ENCODE measurements around the gene REPS1. TPM values are rescaled to one million over a fixed set of nuclear protein-coding genes. Genes with fewer than 3 reads are reported as not detected.

The REPS1 gene
- total and polyA plus RNA-seq, 2 donors (not counting 1 experiment from before 2014, with no cell fraction given), result 38.1 to 57.1 TPM

DNA sequence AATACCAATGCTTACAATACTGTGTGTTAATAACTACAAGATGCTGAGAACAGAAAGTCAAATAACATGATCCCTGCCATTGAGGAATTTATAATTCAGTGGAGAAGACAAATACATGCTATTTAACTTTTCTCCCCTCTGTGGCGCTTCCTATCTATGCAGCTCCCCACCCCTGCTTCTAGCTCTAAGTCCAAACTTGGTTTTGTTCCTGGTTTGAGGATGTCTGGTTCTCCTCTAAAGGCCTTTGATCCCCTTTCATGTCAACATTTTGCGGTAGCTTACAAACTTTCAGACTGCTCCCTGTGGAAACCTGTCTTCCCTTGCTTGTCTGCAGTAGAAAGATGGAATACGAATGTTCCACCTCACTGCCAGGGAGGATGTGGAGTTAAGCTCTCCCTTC is 18.4 kb upstream of the REPS1 start:
- H3K27me3 Mint-ChIP-seq, result no peaks in the 10 kb centered on the region

DNA sequence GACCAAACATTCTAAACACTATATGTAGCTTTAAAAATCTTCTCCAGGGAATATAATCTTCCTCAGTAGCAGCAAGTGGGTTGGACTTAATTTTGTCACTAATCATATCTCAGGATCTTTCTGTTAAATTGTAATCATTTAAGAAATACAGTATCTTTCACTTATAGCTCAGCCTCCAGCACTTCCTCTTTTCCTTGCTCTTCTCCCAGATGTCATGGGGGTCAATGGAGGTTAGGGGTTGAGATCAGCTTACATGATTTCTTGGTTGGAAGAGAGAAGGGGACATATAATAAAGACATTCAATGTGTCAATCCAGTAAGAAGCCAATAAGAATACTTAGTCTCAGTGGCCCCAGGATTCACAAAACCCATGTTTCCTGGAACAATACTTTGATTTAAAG is 15.7 kb upstream of the REPS1 start:
- H3K79me2 ChIP-seq (ENCODE audit: control insufficient read depth, insufficient read depth, low read length), result no peaks in the 10 kb centered on the region
- no peaks in the 10 kb centered on the region for H3K36me3 ChIP-seq (replicated peaks in 1 of 2; ENCODE audit: control extremely low read depth in 1 of 2, control insufficient read depth in 1 of 2, extremely low read depth in 1 of 2, insufficient read depth in 2 of 2, low read length in 1 of 2)
- H3K4me1 Mint-ChIP-seq, result peaks cover 13% of the 10 kb centered on the region
- intact Hi-C loops (cut with micrococcal nuclease), result no loop called here
- H3K4me3 Mint-ChIP-seq, result no peak overlapping the region
- no peak overlapping the region for H3K27ac ChIP-seq (ENCODE audit: low read length in 2 of 2)
- no peak overlapping the region for H3K4me2 ChIP-seq (replicated peaks; ENCODE audit: low read depth, low read length, poor library complexity, severe bottlenecking)
- CTCF ChIA-PET, result no interaction called here
- ATAC-seq (ENCODE audit: low read depth), result no peak
- H3K9me3 Mint-ChIP-seq (ENCODE audit: insufficient read depth), result no peaks in the 10 kb centered on the region
- no peaks in the 10 kb centered on the region for H3K27me3 ChIP-seq (replicated peaks in 1 of 4; ENCODE audit: control extremely low read depth in 1 of 4, control insufficient read depth in 3 of 4, insufficient read depth in 4 of 4, low read length in 3 of 4)
- no peak overlapping the region for H3K27ac Mint-ChIP-seq
- H3K9me3 ChIP-seq (ENCODE audit: control extremely low read depth in 1 of 3, control insufficient read depth in 2 of 3, insufficient read depth in 1 of 3, low read length in 2 of 3), result peaks cover 0 to 3% (median 2%) of the 10 kb centered on the region in 3 donors
- no peak overlapping the region for H3K9ac ChIP-seq (ENCODE audit: low read length)
- no peak overlapping the region for H2AFZ ChIP-seq (ENCODE audit: insufficient read depth, low read depth, low read length, poor library complexity, severe bottlenecking)
- TF ChIP-seq, protein P1, sequence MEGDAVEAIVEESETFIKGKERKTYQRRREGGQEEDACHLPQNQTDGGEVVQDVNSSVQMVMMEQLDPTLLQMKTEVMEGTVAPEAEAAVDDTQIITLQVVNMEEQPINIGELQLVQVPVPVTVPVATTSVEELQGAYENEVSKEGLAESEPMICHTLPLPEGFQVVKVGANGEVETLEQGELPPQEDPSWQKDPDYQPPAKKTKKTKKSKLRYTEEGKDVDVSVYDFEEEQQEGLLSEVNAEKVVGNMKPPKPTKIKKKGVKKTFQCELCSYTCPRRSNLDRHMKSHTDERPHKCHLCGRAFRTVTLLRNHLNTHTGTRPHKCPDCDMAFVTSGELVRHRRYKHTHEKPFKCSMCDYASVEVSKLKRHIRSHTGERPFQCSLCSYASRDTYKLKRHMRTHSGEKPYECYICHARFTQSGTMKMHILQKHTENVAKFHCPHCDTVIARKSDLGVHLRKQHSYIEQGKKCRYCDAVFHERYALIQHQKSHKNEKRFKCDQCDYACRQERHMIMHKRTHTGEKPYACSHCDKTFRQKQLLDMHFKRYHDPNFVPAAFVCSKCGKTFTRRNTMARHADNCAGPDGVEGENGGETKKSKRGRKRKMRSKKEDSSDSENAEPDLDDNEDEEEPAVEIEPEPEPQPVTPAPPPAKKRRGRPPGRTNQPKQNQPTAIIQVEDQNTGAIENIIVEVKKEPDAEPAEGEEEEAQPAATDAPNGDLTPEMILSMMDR (IDR thresholded peaks at IDR 0.05), result no peak
- TF ChIP-seq EZH2 (IDR thresholded peaks at IDR 0.05; ENCODE audit: borderline replicate concordance, insufficient read depth, low read depth, low read length, poor library complexity, severe bottlenecking), result no peak
- no peaks in the 10 kb centered on the region for H3K27me3 Mint-ChIP-seq
- H4K20me1 ChIP-seq (ENCODE audit: control insufficient read depth, insufficient read depth, low read length, poor library complexity, severe bottlenecking), result no peaks in the 10 kb centered on the region
- peaks cover 5 to 10% of the 10 kb centered on the region in 2 donors for H3K4me1 ChIP-seq (ENCODE audit: control insufficient read depth in 2 of 2, insufficient read depth in 2 of 2, low read length in 2 of 2)
- POLR2A ChIA-PET, result no interaction called here
- H3K4me3 ChIP-seq (ENCODE audit: control extremely low read depth in 1 of 5, extremely low read depth in 1 of 5, insufficient read depth in 1 of 5, low read depth in 2 of 5, low read length in 4 of 5), result no peak overlapping the region
- no peak for DNase-seq

More for the DNA sequence above, 18.4 kb upstream of the REPS1 start:
- H3K4me3 ChIP-seq (ENCODE audit: control extremely low read depth in 1 of 5, extremely low read depth in 1 of 5, insufficient read depth in 1 of 5, low read depth in 2 of 5, low read length in 4 of 5), result no peak overlapping the region
- no peaks in the 10 kb centered on the region for H3K27me3 ChIP-seq (replicated peaks in 1 of 4; ENCODE audit: control extremely low read depth in 1 of 4, control insufficient read depth in 3 of 4, insufficient read depth in 4 of 4, low read length in 3 of 4)
- no peak overlapping the region for H2AFZ ChIP-seq (ENCODE audit: insufficient read depth, low read depth, low read length, poor library complexity, severe bottlenecking)
- ChIA-PET POLR2A (no interaction called here), CTCF (no interaction called here)
- H4K20me1 ChIP-seq (ENCODE audit: control insufficient read depth, insufficient read depth, low read length, poor library complexity, severe bottlenecking), result no peaks in the 10 kb centered on the region
- no peak for ATAC-seq (ENCODE audit: low read depth)
- Mint-ChIP-seq H3K9me3 (ENCODE audit: insufficient read depth) (no peaks in the 10 kb centered on the region), H3K4me1 (peaks cover 13% of the 10 kb centered on the region), H3K27ac (no peak overlapping the region), H3K4me3 (no peak overlapping the region)
- DNase-seq, result no peak
- no peaks in the 10 kb centered on the region for H3K36me3 ChIP-seq (replicated peaks in 1 of 2; ENCODE audit: control extremely low read depth in 1 of 2, control insufficient read depth in 1 of 2, extremely low read depth in 1 of 2, insufficient read depth in 2 of 2, low read length in 1 of 2)
- 100% methylated on average over 1 of the region's 3 CpGs for WGBS (ENCODE audit: insufficient coverage)
- TF ChIP-seq, protein P1 (IDR thresholded peaks at IDR 0.05), result no peak
- TF ChIP-seq EZH2 (IDR thresholded peaks at IDR 0.05; ENCODE audit: borderline replicate concordance, insufficient read depth, low read depth, low read length, poor library complexity, severe bottlenecking), result no peak
- no peak overlapping the region for H3K4me2 ChIP-seq (replicated peaks; ENCODE audit: low read depth, low read length, poor library complexity, severe bottlenecking)
- H3K4me1 ChIP-seq (ENCODE audit: control insufficient read depth in 2 of 2, insufficient read depth in 2 of 2, low read length in 2 of 2), result peaks cover 5 to 10% of the 10 kb centered on the region in 2 donors
- no peak overlapping the region for H3K27ac ChIP-seq (ENCODE audit: low read length in 2 of 2)
- H3K79me2 ChIP-seq (ENCODE audit: control insufficient read depth, insufficient read depth, low read length), result no peaks in the 10 kb centered on the region
- H3K9me3 ChIP-seq (ENCODE audit: control extremely low read depth in 1 of 3, control insufficient read depth in 2 of 3, insufficient read depth in 1 of 3, low read length in 2 of 3), result peaks cover 0 to 3% (median 2%) of the 10 kb centered on the region in 3 donors
- no peak overlapping the region for H3K9ac ChIP-seq (ENCODE audit: low read length)
- intact Hi-C loops (cut with micrococcal nuclease), result no loop called here
